Fibroblast of the aortic adventitia (primary cell): ENCODE results near the gene HIP1. TPM values are rescaled to one million over a fixed set of nuclear protein-coding genes. Genes with fewer than 3 reads are reported as not detected.

Experiments
- DNase-seq: peaks from one replicate; pipeline ENCODE4 v3.0.0-alpha.2; 2010; ENCODE audit warnings: low read depth
- H3K4me3 ChIP-seq: 2 replicates; pipeline ENCODE4 v1.5.1; 2011; ENCODE audit warnings: low read depth, mild to moderate bottlenecking, control low read depth, low read length, moderate library complexity
- total RNA-seq: library from RNA; depleted of rRNA; stranded (reverse); fragments of >200 nt; gene quantifications from 2 replicates; pipeline ENCODE4 v1.2.3, GENCODE V29; 2012; ENCODE audit warnings: low replicate concordance
- TF ChIP-seq, protein P1 (sequence below): IDR thresholded peaks from 2 replicates; pipeline ENCODE4 v1.5.1; 2011; ENCODE audit warnings: mild to moderate bottlenecking, low read length, control low read depth, inconsistent platforms; ENCODE audit not compliant: insufficient read depth

HIP1 gene
- total RNA-seq, 1 donor, result 9.3 TPM

DNA sequence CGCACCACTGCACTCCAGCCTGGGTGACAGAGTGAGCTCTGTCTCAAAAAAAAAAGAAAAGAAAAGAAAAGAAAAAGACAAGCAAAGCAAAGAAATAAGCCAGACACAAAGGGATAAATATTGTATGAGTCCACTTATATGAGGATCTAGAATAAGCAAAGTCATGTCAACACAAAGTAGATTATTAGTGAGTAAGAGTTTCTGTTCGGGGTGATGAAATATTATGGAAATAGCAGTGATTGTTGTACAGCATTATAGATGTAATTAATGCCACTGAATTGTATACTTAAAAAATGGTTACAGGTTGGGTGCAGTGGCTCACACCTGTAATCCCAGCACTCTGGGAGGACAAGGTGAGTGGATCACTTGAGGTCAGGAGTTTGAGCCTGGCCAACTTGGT is 83.2 kb downstream of the HIP1 start:
- no peak for DNase-seq
- TF ChIP-seq, protein P1, sequence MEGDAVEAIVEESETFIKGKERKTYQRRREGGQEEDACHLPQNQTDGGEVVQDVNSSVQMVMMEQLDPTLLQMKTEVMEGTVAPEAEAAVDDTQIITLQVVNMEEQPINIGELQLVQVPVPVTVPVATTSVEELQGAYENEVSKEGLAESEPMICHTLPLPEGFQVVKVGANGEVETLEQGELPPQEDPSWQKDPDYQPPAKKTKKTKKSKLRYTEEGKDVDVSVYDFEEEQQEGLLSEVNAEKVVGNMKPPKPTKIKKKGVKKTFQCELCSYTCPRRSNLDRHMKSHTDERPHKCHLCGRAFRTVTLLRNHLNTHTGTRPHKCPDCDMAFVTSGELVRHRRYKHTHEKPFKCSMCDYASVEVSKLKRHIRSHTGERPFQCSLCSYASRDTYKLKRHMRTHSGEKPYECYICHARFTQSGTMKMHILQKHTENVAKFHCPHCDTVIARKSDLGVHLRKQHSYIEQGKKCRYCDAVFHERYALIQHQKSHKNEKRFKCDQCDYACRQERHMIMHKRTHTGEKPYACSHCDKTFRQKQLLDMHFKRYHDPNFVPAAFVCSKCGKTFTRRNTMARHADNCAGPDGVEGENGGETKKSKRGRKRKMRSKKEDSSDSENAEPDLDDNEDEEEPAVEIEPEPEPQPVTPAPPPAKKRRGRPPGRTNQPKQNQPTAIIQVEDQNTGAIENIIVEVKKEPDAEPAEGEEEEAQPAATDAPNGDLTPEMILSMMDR, result no peak
- H3K4me3 ChIP-seq, result no peak overlapping the region

DNA sequence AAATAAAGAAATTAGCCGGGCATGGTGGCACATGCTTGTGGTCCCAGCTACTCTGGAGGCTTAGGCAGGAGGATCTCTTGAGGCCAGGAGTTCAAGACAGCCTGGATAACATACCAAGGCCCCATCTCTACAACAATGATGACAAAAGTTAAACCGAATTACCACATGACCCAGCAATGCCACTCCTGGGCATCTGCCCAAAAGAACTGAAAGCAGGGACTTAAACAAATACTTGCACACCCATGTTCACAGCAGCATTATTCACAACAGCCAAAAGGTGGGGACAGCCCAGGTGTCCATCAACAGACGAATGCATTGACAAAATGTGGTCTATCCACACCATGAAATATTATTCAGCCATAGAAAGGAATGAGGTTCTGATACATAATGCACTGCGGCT is 83.9 kb downstream of the HIP1 start:
- DNase-seq, result no peak
- TF ChIP-seq, protein P1, result no peak
- no peak overlapping the region for H3K4me3 ChIP-seq

DNA sequence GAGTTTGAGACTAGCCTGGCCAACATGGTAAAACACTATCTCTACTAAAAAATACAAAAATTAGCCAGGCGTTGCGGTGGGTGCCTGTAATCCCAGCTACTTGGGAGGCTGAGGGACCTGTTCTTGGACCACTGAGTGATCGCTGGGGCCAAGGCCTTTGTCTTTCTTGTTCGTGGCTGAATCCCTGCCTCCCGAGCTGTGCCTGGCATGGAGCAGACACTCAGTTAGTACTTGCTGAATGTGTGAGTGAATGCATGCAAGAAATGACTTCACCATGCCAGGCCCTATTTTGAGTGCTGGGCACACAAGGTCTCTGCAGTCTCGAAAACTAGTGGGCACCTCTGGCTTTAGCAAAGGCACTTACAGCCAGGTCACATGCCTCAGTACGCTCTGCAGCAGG is 85.1 kb downstream of the HIP1 start:
- H3K4me3 ChIP-seq, result no peak overlapping the region
- no peak for DNase-seq
- TF ChIP-seq, protein P1, result no peak

DNA sequence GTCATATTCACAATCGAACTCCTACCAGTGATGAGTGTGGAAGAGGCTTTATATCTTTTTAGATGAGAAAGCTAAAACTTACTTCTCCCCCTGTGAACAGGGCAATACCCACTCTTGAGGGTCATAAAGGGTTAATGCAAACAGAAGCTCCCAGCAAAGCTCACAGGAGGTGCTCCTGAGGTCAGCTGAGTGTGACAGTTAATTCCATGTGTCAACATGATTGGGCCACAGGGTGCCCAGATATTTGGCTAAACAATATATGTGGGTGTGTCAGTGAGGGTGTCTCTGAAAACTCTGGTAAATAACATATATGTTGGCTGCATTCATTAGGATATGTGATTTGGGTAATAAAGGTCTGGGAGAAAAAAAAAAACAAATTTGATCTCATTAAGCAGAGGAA is 86.0 kb downstream of the HIP1 start:
- no peak for DNase-seq
- H3K4me3 ChIP-seq, result no peak overlapping the region
- TF ChIP-seq, protein P1, result no peak

DNA sequence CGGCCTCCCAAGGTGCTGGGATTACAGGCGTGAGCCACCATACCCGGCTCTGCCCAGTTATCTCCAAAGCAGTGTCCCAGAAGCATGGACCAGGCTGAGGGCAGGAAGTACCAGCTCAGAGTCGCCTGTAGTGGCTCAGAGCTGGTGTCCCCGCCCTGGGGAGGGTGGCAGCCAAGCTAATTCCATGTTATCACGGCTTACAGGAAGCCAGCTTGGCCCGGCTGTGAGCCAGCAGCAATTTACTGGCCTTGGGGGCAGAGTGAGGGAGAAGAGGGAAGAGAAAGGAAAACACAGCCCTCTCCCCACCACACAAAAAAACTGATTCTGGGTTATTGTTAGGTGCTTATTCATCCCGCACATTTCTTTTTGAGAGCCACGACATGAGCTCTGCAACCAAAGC is 88.1 kb downstream of the HIP1 start:
- no peak for DNase-seq
- TF ChIP-seq, protein P1, result no peak
- no peak overlapping the region for H3K4me3 ChIP-seq

DNA sequence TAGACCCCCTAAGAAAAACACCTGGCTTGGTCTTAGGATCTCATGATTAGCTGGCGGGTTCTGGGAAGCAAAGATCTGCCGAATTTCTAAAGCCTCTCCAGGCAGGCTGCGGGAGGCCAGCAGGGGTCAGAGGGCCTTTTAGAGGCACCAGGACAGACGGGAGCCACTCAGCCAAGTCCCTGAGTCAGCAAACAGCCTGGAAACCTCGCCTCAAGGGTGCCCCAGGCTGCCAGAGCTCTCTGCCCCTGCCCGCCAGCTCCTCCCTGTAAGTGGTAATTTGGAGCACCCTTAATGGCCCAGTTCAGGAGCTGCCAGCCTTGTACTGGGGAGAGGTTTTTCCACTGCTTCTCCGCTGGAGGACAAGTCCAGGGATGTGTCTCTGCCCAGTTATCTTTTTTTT is 88.7 kb downstream of the HIP1 start:
- no peak for DNase-seq

DNA sequence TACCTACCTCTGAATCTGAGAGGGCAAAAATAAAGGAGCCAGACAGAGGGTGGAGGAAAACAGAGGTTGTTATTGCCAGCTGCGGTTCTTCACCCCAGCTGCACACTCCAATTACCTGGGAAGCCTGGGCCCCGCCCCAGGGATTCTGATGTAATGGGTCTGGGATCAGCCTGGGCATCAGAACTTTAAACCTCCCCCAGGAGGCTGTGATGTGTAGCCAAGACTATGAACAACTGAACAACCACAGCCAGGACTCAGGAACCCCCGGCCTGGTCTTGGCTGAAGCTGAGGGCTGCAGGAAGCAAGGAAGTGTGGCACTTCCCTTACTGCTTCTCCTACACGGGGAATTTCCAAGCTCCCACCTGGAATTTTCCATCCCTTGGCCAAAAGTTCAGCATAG is 89.3 kb downstream of the HIP1 start:
- DNase-seq, result no peak
- TF ChIP-seq, protein P1, result no peak

More for the DNA sequence above, 88.7 kb downstream of the HIP1 start:
- H3K4me3 ChIP-seq, result no peak overlapping the region
- TF ChIP-seq, protein P1, result no peak

More for the DNA sequence above, 89.3 kb downstream of the HIP1 start:
- no peak overlapping the region for H3K4me3 ChIP-seq
